Heart left ventricle (tissue), 16 donors: Measurements from ENCODE around the gene ERMARD. TPM values are rescaled to one million over a fixed set of nuclear protein-coding genes. Genes with fewer than 3 reads are reported as not detected.

Source experiments
- ATAC-seq, 4 donors: fragments of 200-7000 bp; cut with Tn5 transposase; one replicate each; pipeline ENCODE4 v1.9.1; 2020 to 2022; ENCODE audit warnings: moderate library complexity in 4 of 4, mild to moderate bottlenecking in 3 of 4, moderate number of reproducible peaks in 1 of 4
- DNase-seq, 5 donors: peaks; one replicate each; pipeline ENCODE4 v3.0.0-alpha.2; 2020
- H3K27ac ChIP-seq, 12 donors: fragments of 200-600 bp; sonication (generic) in 4 of 12; one replicate each; pipeline versions ENCODE4 v1.5.0 to v1.8.0; 2016 to 2022; ENCODE audit warnings: mild to moderate bottlenecking in 2 of 12
- H3K27me3 ChIP-seq, 9 donors: fragments of 200-600 bp; sonication (generic) in 2 of 9; one replicate each; pipeline versions ENCODE4 v1.5.1 to v1.8.0; 2016 to 2022; ENCODE audit warnings: mild to moderate bottlenecking in 3 of 9
- H3K36me3 ChIP-seq, 9 donors: fragments of 200-600 bp; sonication (generic) in 2 of 9; one replicate each; pipeline versions ENCODE4 v1.5.0 to v1.8.0; 2018 to 2022; ENCODE audit warnings: mild to moderate bottlenecking in 2 of 9
- H3K4me1 ChIP-seq, 12 donors: fragments of 200-600 bp; sonication (generic) in 4 of 12; one replicate each; pipeline versions ENCODE4 v1.5.0 to v1.8.0; 2016 to 2022; ENCODE audit warnings: mild to moderate bottlenecking in 3 of 12
- H3K4me3 ChIP-seq, 12 donors: fragments of 200-600 bp; sonication (generic) in 4 of 12; one replicate each; pipeline versions ENCODE4 v1.5.0 to v1.8.0; 2017 to 2022; ENCODE audit warnings: mild to moderate bottlenecking in 9 of 12, moderate library complexity in 4 of 12
- H3K9me3 ChIP-seq, 12 donors: fragments of 200-600 bp; sonication (generic) in 4 of 12; one replicate each; pipeline versions ENCODE4 v1.5.0 to v1.8.0; 2016 to 2022; ENCODE audit warnings: mild to moderate bottlenecking in 1 of 12
- POLR2A ChIP-seq, 2 donors: fragments of 450-650 bp; IDR thresholded peaks; one replicate each; pipeline ENCODE4 v1.6.1; 2017; ENCODE audit warnings: antibody characterized with exemption in 2 of 2, mild to moderate bottlenecking in 2 of 2, moderate library complexity in 2 of 2
- WGBS, 4 donors: extraction: QIAGEN DNeasy Blood & Tissue Kit in 2 of 4; methylation state at CpG; one replicate each; pipeline versions ENCODE4 v1.1.5 to v1.1.7; 2013 to 2018; 5-methylcytosine and 5-hydroxymethylcytosine counted together
- intact Hi-C, 10 donors: fragments of 100-400 bp; cut with DNase I; formaldehyde crosslinking; loops; one replicate each; pipeline versions ENCODE4 v1.11.1 to v1.14.2; 2022
- polyA plus RNA-seq, 2 donors: library from polyadenylated mRNA; stranded (reverse); fragments of 200-250 nt; gene quantifications; one replicate each; pipeline ENCODE4 v1.2.3, GENCODE V29; 2013
- total RNA-seq, 9 donors: library from RNA; depleted of rRNA in 2 of 9; stranded (reverse); fragments of >200 nt in 2 of 9; fragmentation: NEBNext Ultra II Directional in 3 of 9; extraction: Animal tissue kit (Norgen Biotek cat#: 25700) in 3 of 9; gene quantifications; one replicate each; pipeline versions ENCODE4 v1.1.0 to v1.2.4, GENCODE V29; 2016 to 2023
- TF ChIP-seq, protein P1 (sequence below), 12 donors: fragments of 200-600 bp; sonication (generic) in 4 of 12; IDR thresholded peaks; one replicate each; pipeline versions ENCODE4 v1.5.0 to v1.8.0; 2018 to 2022; ENCODE audit warnings: antibody characterized with exemption in 12 of 12, mild to moderate bottlenecking in 5 of 12
- donor health status: ischemic (EF 13 %, LVEDD 7.1; RV severe dilation, severe dysfunction).
- donor health status: healthy with polysubstance abuse.
- donor health status: DM: no; HTN: yes; CAD: no.
- donor health status: DM: no; HTN: no; CAD: no.
- donor health status: ischemic (EF 25% LVEDD 6.9; RV normal size, moderate dysfunction).
- donor health status: ischemic (EF 25% LVEDD 5.7; RV mildly dilated, moderate dysfunction).
- donor health status: healthy.
- donor health status: DM: yes; HTN: yes; CAD: no.
- donor health status: ischemic (EF 35%, LVEDD 5.7; RV mildly dilated, moderate dysfunction).
- donor health status: nonischemic (EF 11% LVEDD 7.7; RV severe dilation, severe dysfunction).
- donor health status: DM: yes; HTN: yes; CAD: no.
- donor health status: PGD.
- donor health status: ischemic (EF 29% LVEDD 5.4; RV normal size, mild dysfunction).
- donor health status: nonischemic (EF 23%, LVEDD 6.1; RV moderate dilation, normal function).

The ERMARD gene
- total and polyA plus RNA-seq, 11 donors: 6.4 to 19.5 (median 8.8) TPM

DNA sequence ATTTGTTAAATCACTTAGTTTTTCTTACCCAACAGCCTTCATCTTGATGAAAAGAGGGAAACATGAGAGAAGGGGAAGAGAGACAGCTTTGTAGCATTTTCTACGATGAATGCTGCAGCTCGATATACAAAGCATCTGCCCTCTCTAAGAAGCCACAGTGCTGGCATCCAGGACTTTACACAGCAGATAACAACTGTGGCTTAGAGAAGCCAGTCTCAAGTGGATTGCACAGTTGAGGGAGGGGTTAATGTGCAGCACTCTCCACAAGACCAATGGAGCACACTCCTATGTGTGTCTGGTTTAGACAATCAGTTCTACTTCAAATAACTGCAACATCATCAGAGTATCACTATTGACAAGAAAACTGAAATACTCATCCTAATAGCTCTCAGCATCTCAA, 43.6 kb upstream of the ERMARD start:
- no peak for DNase-seq
- intact Hi-C loops: loop anchor here in 2 of 10 donors (10.0 kb wide), 2 partner anchors 47 to 753 kb away; partner anchors contain the start of genes DYNLT2 (in 1 of the 2) and ERMARD (in 1 of the 2)
- Histone ChIP-seq H3K27ac (no peak overlapping the region), H3K4me3 (no peak overlapping the region), H3K4me1 (peaks cover 0 to 37% (median 21%) of the 10 kb centered on the region in 12 donors), H3K27me3 (no peaks in the 10 kb centered on the region), H3K36me3 (peaks cover 0 to 93% (median 71%) of the 10 kb centered on the region in 9 donors), H3K9me3 (no peaks in the 10 kb centered on the region)
- ATAC-seq: peak in 2 of 4 donors; percentile 50
- no peak for TF ChIP-seq POLR2A (IDR thresholded peaks at IDR 0.05)
- TF ChIP-seq, protein P1, sequence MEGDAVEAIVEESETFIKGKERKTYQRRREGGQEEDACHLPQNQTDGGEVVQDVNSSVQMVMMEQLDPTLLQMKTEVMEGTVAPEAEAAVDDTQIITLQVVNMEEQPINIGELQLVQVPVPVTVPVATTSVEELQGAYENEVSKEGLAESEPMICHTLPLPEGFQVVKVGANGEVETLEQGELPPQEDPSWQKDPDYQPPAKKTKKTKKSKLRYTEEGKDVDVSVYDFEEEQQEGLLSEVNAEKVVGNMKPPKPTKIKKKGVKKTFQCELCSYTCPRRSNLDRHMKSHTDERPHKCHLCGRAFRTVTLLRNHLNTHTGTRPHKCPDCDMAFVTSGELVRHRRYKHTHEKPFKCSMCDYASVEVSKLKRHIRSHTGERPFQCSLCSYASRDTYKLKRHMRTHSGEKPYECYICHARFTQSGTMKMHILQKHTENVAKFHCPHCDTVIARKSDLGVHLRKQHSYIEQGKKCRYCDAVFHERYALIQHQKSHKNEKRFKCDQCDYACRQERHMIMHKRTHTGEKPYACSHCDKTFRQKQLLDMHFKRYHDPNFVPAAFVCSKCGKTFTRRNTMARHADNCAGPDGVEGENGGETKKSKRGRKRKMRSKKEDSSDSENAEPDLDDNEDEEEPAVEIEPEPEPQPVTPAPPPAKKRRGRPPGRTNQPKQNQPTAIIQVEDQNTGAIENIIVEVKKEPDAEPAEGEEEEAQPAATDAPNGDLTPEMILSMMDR (IDR thresholded peaks at IDR 0.05): no peak
- WGBS, 4 donors: 45 to 74% (median 60%) methylated on average over 2 of the region's 2 CpGs

DNA sequence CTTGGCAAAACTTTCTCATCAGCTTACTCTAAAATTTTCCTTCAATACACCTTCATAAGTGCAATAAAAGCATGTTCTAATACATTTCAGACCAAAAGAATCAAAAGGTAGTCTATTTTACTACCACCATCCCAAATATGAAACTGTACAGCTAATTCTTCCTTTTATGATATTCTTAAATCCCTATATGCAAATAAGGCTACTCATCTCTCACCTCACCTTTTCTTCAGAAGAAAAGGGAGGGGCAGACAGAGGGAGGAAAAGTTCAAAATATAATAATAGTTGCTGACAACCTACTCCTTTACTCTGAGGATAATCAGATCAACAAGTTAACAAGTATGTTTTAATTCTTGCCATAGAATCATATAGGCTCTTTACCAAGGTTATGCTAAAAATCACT, 42.1 kb upstream of the ERMARD start:
- peaks cover 0 to 21% (median 6%) of the 10 kb centered on the region in 12 donors for H3K4me1 ChIP-seq
- no peak for TF ChIP-seq POLR2A (IDR thresholded peaks at IDR 0.05)
- TF ChIP-seq, protein P1 (IDR thresholded peaks at IDR 0.05): no peak
- no peak for ATAC-seq
- no peak overlapping the region for H3K4me3 ChIP-seq
- peaks cover 0 to 98% (median 73%) of the 10 kb centered on the region in 9 donors for H3K36me3 ChIP-seq
- H3K27ac ChIP-seq: no peak overlapping the region
- intact Hi-C loops: loop anchor here in 2 of 10 donors (10.0 kb wide), 2 partner anchors 46 to 754 kb away; partner anchors contain the start of genes DYNLT2 (in 1 of the 2) and ERMARD (in 1 of the 2)
- no peaks in the 10 kb centered on the region for H3K9me3 ChIP-seq
- H3K27me3 ChIP-seq: no peaks in the 10 kb centered on the region
- DNase-seq: no peak

DNA sequence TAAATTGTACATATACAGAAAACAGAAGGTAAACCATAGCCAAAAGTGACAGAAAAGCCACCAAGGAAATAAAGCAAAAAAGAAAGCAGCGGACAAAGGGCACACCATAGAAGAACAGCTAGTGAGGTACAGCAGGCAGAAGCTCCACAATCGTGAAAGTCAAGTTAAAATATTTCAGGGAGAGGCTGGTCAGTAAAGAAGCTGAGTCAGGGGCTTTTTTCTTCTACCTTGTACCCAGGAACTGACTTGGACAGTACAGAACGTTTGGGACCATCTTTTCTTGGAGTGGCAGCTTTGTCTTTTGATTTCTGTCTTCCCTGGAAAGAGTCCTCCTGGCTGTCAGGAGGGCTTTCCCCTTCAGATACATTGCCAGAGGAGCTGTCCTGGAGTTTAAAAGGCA, 41.4 kb upstream of the ERMARD start:
- no peak for DNase-seq
- intact Hi-C loops: no loop called here
- H3K4me3 ChIP-seq: no peak overlapping the region
- TF ChIP-seq, protein P1 (IDR thresholded peaks at IDR 0.05): no peak
- TF ChIP-seq POLR2A (IDR thresholded peaks at IDR 0.05): no peak
- H3K27me3 ChIP-seq: no peaks in the 10 kb centered on the region
- no peak overlapping the region for H3K27ac ChIP-seq
- ATAC-seq: no peak
- H3K36me3 ChIP-seq: peaks cover 0 to 98% (median 73%) of the 10 kb centered on the region in 9 donors
- peaks cover 0 to 14% (median 2%) of the 10 kb centered on the region in 12 donors for H3K4me1 ChIP-seq
- H3K9me3 ChIP-seq: no peaks in the 10 kb centered on the region
- 70 to 83% (median 79%) methylated on average over 3 of the region's 3 CpGs for WGBS, 4 donors

DNA sequence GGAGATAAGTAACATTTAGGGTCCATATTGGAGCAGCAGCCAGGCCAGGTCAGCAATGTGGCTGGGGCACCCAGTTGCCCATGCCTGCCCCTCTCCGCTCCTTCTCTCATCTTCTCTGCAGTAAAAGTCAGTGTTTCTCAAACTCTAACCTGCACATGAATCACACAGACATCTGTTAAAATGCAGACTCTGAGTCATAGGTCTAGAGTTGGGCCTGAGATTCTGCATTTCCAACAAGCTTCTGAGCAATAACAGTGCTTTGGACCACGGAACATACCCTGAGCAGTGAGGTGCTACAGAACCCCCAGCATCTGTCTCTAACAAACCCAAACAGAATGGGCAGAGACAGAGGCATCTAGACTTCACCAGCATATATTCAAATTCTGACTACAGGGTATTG, 37.2 kb upstream of the ERMARD start:
- Histone ChIP-seq H3K36me3 (peaks cover 0 to 98% (median 80%) of the 10 kb centered on the region in 9 donors), H3K27me3 (no peaks in the 10 kb centered on the region), H3K4me1 (peaks cover 0 to 2% (median 0%) of the 10 kb centered on the region in 12 donors), H3K9me3 (no peaks in the 10 kb centered on the region), H3K4me3 (no peak overlapping the region), H3K27ac (no peak overlapping the region)
- 92 to 100% (median 97%) methylated on average over 2 of the region's 2 CpGs for WGBS, 4 donors
- TF ChIP-seq POLR2A (IDR thresholded peaks at IDR 0.05): no peak
- TF ChIP-seq, protein P1 (IDR thresholded peaks at IDR 0.05): no peak
- ATAC-seq (no peak), DNase-seq (no peak)
- intact Hi-C loops: no loop called here
